ENCODE data around the gene HSPA1A.

The HSPA1A gene

GRCh38 chr6:31782126-31782855, 33.1 kb upstream of the HSPA1A start:
- no peak for TF ChIP-seq USF1 (IDR thresholded peaks at IDR 0.05)
- no peak for TF ChIP-seq EP300 (IDR thresholded peaks at IDR 0.05; ENCODE audit: borderline replicate concordance)
- no peak for TF ChIP-seq CREB1 (IDR thresholded peaks at IDR 0.05; ENCODE audit: low read depth)
- no peak for TF ChIP-seq MAX (IDR thresholded peaks at IDR 0.05)
- TF ChIP-seq TCF12 (IDR thresholded peaks at IDR 0.05; ENCODE audit: low read depth): no peak
- no peak for TF ChIP-seq TEAD4 (IDR thresholded peaks at IDR 0.05)

GRCh38 chr6:31784098-31784925, 31.0 kb upstream of the HSPA1A start:
- TF ChIP-seq FOXM1 (IDR thresholded peaks at IDR 0.05; ENCODE audit: borderline replicate concordance, low read depth) (no peak), TEAD4 (IDR thresholded peaks at IDR 0.05) (no peak), TAF1 (IDR thresholded peaks at IDR 0.05; ENCODE audit: low read depth) (no peak), ZBTB7A (IDR thresholded peaks at IDR 0.05; ENCODE audit: low read depth) (no peak), MAX (IDR thresholded peaks at IDR 0.05) (no peak), RAD21 (IDR thresholded peaks at IDR 0.05; ENCODE audit: low read depth) (no peak), CEBPB (IDR thresholded peaks at IDR 0.05) (no peak), EGR1 (IDR thresholded peaks at IDR 0.05) (no peak), YY1 (IDR thresholded peaks at IDR 0.05; ENCODE audit: low read depth) (no peak), EP300 (IDR thresholded peaks at IDR 0.05; ENCODE audit: borderline replicate concordance) (no peak)

GRCh38 chr6:31785475-31785874, 29.9 kb upstream of the HSPA1A start:
- no peak for TF ChIP-seq FOXM1 (IDR thresholded peaks at IDR 0.05; ENCODE audit: borderline replicate concordance, low read depth)
- no peak for TF ChIP-seq NFIC (IDR thresholded peaks at IDR 0.05)
- TF ChIP-seq YY1 (IDR thresholded peaks at IDR 0.05; ENCODE audit: low read depth): no peak
- no peak for TF ChIP-seq USF1 (IDR thresholded peaks at IDR 0.05)
- no peak for TF ChIP-seq REST (IDR thresholded peaks at IDR 0.05; ENCODE audit: low read depth)
- no peak for TF ChIP-seq EP300 (IDR thresholded peaks at IDR 0.05; ENCODE audit: borderline replicate concordance)
- no peak for TF ChIP-seq TCF12 (IDR thresholded peaks at IDR 0.05; ENCODE audit: low read depth)
- TF ChIP-seq ZBTB7A (IDR thresholded peaks at IDR 0.05; ENCODE audit: low read depth): no peak
- TF ChIP-seq TEAD4 (IDR thresholded peaks at IDR 0.05): no peak
- TF ChIP-seq MAX (IDR thresholded peaks at IDR 0.05): no peak
- no peak for TF ChIP-seq CEBPB (IDR thresholded peaks at IDR 0.05)
- no peak for TF ChIP-seq TAF1 (IDR thresholded peaks at IDR 0.05; ENCODE audit: low read depth)
- no peak for TF ChIP-seq RAD21 (IDR thresholded peaks at IDR 0.05; ENCODE audit: low read depth)
- no peak for TF ChIP-seq EGR1 (IDR thresholded peaks at IDR 0.05)
- TF ChIP-seq CREB1 (IDR thresholded peaks at IDR 0.05; ENCODE audit: low read depth): no peak

GRCh38 chr6:31791324-31792089, 23.8 kb upstream of the HSPA1A start:
- TF ChIP-seq RAD21 (IDR thresholded peaks at IDR 0.05; ENCODE audit: low read depth) (peak; percentile 33; the same call in 1 of the 2 replicates), EGR1 (IDR thresholded peaks at IDR 0.05) (no peak), USF1 (IDR thresholded peaks at IDR 0.05) (no peak)

GRCh38 chr6:31792090-31792374, 23.3 kb upstream of the HSPA1A start:
- TF ChIP-seq FOXM1 (IDR thresholded peaks at IDR 0.05; ENCODE audit: borderline replicate concordance, low read depth): no peak
- no peak for TF ChIP-seq CEBPB (IDR thresholded peaks at IDR 0.05)
- TF ChIP-seq TCF12 (IDR thresholded peaks at IDR 0.05; ENCODE audit: low read depth): no peak
- TF ChIP-seq EP300 (IDR thresholded peaks at IDR 0.05; ENCODE audit: borderline replicate concordance): no peak
- no peak for TF ChIP-seq CREB1 (IDR thresholded peaks at IDR 0.05; ENCODE audit: low read depth)
- TF ChIP-seq NFIC (IDR thresholded peaks at IDR 0.05): no peak
- TF ChIP-seq REST (IDR thresholded peaks at IDR 0.05; ENCODE audit: low read depth): no peak
- TF ChIP-seq RAD21 (IDR thresholded peaks at IDR 0.05; ENCODE audit: low read depth): no peak
- TF ChIP-seq ZBTB7A (IDR thresholded peaks at IDR 0.05; ENCODE audit: low read depth): no peak
- no peak for TF ChIP-seq YY1 (IDR thresholded peaks at IDR 0.05; ENCODE audit: low read depth)
- TF ChIP-seq MAX (IDR thresholded peaks at IDR 0.05): no peak
- no peak for TF ChIP-seq TEAD4 (IDR thresholded peaks at IDR 0.05)
- TF ChIP-seq TAF1 (IDR thresholded peaks at IDR 0.05; ENCODE audit: low read depth): no peak
- no peak for TF ChIP-seq EGR1 (IDR thresholded peaks at IDR 0.05)
- TF ChIP-seq USF1 (IDR thresholded peaks at IDR 0.05): no peak
